Activated CD4-positive, alpha-beta T cell treated with anti-CD3 and anti-CD28 coated beads, Interleukin-2, amount 10 ng/mL, durations not matched to agents 7 days and 5 days (primary cell): ENCODE measurements around the gene BCL2L12. TPM values are rescaled to one million over a fixed set of nuclear protein-coding genes. Genes with fewer than 3 reads are reported as not detected.
"Not testable (repeated sequence)": the region's sequence is repeated elsewhere in the genome, so short reads cannot be mapped to it uniquely, and the experiment has no call there.

Source experiments
- CTCF ChIA-PET: fragments of 350-600 bp; sonication (Branson Sonifier 250); formaldehyde crosslinking; loops from one replicate; lab custom pipeline; 2021; ENCODE audit warnings: antibody characterized with exemption; lab: Charles Lee
- POLR2A ChIA-PET: fragments of 350-600 bp; sonication (Branson Sonifier 250); formaldehyde crosslinking; loops from one replicate; lab custom pipeline; 2021; ENCODE audit warnings: antibody characterized with exemption; lab: Charles Lee
- DNase-seq: peaks from one replicate; pipeline ENCODE4 v3.0.0-alpha.2; 2020
- H3K27ac Mint-ChIP-seq: one replicate; pipeline ENCODE4 v1.8.0; 2021; ENCODE audit warnings: mild to moderate bottlenecking, moderate library complexity, mixed read lengths
- H3K27me3 Mint-ChIP-seq: one replicate; pipeline ENCODE4 v1.8.0; 2021; ENCODE audit warnings: mixed read lengths
- H3K36me3 Mint-ChIP-seq: one replicate; pipeline ENCODE4 v1.8.0; 2021; ENCODE audit warnings: low read depth, mixed read lengths
- H3K4me1 Mint-ChIP-seq: one replicate; pipeline ENCODE4 v1.8.0; 2021; ENCODE audit warnings: mixed read lengths
- H3K4me3 Mint-ChIP-seq: one replicate; pipeline ENCODE4 v1.8.0; 2021; ENCODE audit warnings: mild to moderate bottlenecking, moderate library complexity, mixed read lengths
- H3K9me3 Mint-ChIP-seq: one replicate; pipeline ENCODE4 v1.8.0; 2021; ENCODE audit warnings: mixed read lengths
- total RNA-seq, 2 experiments: library from RNA; stranded (reverse); gene quantifications; one replicate each; pipeline ENCODE4 v1.2.3, GENCODE V29; 2021

Gene BCL2L12
- 10 to 100 TPM; 73.9 to 80.7 TPM for total RNA-seq

GRCh38 chr19:49665351-49666119, at the start of gene BCL2L12, which contains the start of gene IRF3:
TSS of gene BCL2L12 (plus strand) at chr19:49665933. CDS start at chr19:49666693, 760 bp downstream.
TSS of gene IRF3 (minus strand) at chr19:49665857. CDS start at chr19:49664838, 1,019 bp downstream.
- ChIA-PET CTCF (interaction anchor here (0.6 to 2.2 kb wide), 2 partner anchors 10 to 103 kb away, joined by 3 to 8 read pairs; no protein-coding TSS in a partner anchor), POLR2A (interaction anchor here (1.0 kb wide), 1 partner anchor 11 kb away, joined by 5 read pairs; no protein-coding TSS in a partner anchor)
- DNase-seq = peak; percentile 100
- H3K9me3 Mint-ChIP-seq = no peaks in the 10 kb centered on the region
- no peaks in the 10 kb centered on the region for H3K27me3 Mint-ChIP-seq
- H3K36me3 Mint-ChIP-seq = peaks cover 26% of the 10 kb centered on the region
- H3K27ac Mint-ChIP-seq = peak within 1 kb of the TSS; percentile 97
- H3K4me3 Mint-ChIP-seq = peak within 1 kb of the TSS; percentile 99
- peaks cover 39% of the 10 kb centered on the region for H3K4me1 Mint-ChIP-seq

DNA sequence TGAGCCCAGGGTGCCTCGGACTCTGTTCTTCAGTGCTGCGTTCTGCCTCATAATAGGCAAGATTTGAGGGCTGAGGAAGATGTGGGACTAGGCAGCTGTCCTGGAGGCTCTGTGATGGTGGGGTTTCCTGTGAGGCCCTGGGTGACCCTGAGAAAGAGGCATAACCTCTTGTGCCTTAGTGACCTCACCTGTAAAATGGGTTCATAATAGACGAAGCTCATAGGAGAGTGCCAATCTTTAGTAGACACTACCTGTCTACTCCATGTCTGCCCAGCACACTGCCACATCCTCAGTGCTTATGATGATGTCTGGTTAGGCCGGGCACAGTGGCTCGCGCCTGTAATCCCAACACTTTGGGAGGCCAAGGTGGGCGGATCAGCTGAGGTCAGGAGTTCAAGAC, 49.2 kb upstream of the BCL2L12 start:
- Mint-ChIP-seq H3K27me3 (no peaks in the 10 kb centered on the region), H3K36me3 (peaks cover 50% of the 10 kb centered on the region), H3K4me3 (no peak overlapping the region), H3K27ac (no peak overlapping the region), H3K9me3 (no peaks in the 10 kb centered on the region), H3K4me1 (peaks cover 11% of the 10 kb centered on the region)
- DNase-seq = no peak
- CTCF ChIA-PET = interaction anchor here (0.6 to 1.9 kb wide), 3 partner anchors 21 to 149 kb away, joined by 3 to 5 read pairs (median 3); no protein-coding TSS in a partner anchor
- POLR2A ChIA-PET = no interaction called here

- no peaks in the 10 kb centered on the region for H3K9me3 Mint-ChIP-seq
- no peaks in the 10 kb centered on the region for H3K27me3 Mint-ChIP-seq
- H3K4me3 Mint-ChIP-seq = no peak overlapping the region
- peaks cover 11% of the 10 kb centered on the region for H3K4me1 Mint-ChIP-seq
- DNase-seq = no peak
- H3K27ac Mint-ChIP-seq = no peak overlapping the region
- peaks cover 54% of the 10 kb centered on the region for H3K36me3 Mint-ChIP-seq
- CTCF ChIA-PET = interaction anchor here (0.6 to 1.9 kb wide), 2 partner anchors 21 to 148 kb away, joined by 3 to 5 read pairs; no protein-coding TSS in a partner anchor
- POLR2A ChIA-PET = no interaction called here
These were observed 48.8 kb upstream of the BCL2L12 start for GRCh38 chr19:49616945-49617344.

- POLR2A ChIA-PET, H3K27me3 Mint-ChIP-seq, H3K4me1 Mint-ChIP-seq, H3K27ac Mint-ChIP-seq, H3K4me3 Mint-ChIP-seq, H3K9me3 Mint-ChIP-seq, DNase-seq: not testable (repeated sequence)
- peaks cover 56% of the 10 kb centered on the region for H3K36me3 Mint-ChIP-seq
- CTCF ChIA-PET = interaction anchor here (1.0 to 1.9 kb wide), 4 partner anchors 9 to 22 kb away, joined by 3 to 5 read pairs (median 4); no protein-coding TSS in a partner anchor
These were observed 47.9 kb upstream of the BCL2L12 start for GRCh38 chr19:49617860-49618259.

DNA sequence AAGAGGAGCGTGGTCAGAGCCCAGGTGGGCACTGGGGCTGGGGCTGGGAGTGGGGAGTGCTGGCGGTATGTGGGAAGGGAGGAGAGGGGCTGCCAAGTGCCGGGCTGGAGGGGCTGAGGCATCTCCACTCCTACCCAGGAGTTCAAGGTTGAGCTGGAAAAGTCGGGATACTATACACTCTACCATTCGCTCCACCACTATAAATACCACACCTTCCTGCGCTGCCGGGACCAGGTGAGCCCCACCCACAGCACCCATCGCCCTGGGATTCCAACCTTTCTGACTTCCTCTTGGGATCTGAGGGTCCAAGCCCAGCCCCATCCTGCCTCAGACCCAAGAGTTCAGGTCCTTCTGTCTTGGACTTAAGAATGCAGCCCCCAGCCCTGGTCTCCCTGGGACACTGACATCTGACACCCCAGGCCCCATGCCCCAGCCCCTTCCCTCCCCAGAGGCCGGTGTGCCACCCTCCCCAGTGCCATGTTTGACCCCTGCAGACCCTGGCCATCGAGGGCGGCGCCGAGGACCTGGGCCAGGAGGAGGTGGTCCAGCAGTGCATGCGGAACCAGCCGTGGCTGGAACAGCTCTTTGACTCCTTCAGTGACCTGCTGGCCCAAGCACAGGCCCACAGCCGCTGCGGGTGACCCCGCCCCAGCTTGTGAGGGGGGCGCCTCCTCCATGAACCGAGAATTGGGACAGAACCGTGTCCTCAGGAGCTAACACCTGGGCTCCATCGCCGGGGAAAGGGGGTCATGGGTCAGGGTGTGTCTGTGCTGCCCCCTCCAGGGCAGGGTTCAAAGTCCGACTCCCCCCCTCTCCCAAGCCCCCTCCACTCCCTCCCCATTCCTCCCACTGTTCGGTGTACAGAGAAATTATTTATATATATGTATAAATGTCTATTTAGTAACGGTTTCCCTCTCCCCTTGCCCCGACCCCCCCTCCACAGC, 40.5 kb upstream of the BCL2L12 start:
- H3K4me3 Mint-ChIP-seq = no peak overlapping the region
- H3K9me3 Mint-ChIP-seq = no peaks in the 10 kb centered on the region
- POLR2A ChIA-PET = no interaction called here
- no peaks in the 10 kb centered on the region for H3K4me1 Mint-ChIP-seq
- DNase-seq = no peak
- H3K36me3 Mint-ChIP-seq = peaks cover 48% of the 10 kb centered on the region
- CTCF ChIA-PET = interaction anchor here (0.9 kb wide), 1 partner anchor 15 kb away, joined by 4 read pairs; the partner anchor contains the start of gene RRAS
- no peak overlapping the region for H3K27ac Mint-ChIP-seq
- H3K27me3 Mint-ChIP-seq = no peaks in the 10 kb centered on the region

- no peak overlapping the region for H3K4me3 Mint-ChIP-seq
- H3K4me1 Mint-ChIP-seq = no peaks in the 10 kb centered on the region
- ChIA-PET CTCF (no interaction called here), POLR2A (no interaction called here)
- no peak for DNase-seq
- H3K9me3 Mint-ChIP-seq = no peaks in the 10 kb centered on the region
- no peak overlapping the region for H3K27ac Mint-ChIP-seq
- peaks cover 46% of the 10 kb centered on the region for H3K36me3 Mint-ChIP-seq
- H3K27me3 Mint-ChIP-seq = no peaks in the 10 kb centered on the region
These were observed 39.5 kb upstream of the BCL2L12 start for GRCh38 chr19:49626226-49626625.

DNA sequence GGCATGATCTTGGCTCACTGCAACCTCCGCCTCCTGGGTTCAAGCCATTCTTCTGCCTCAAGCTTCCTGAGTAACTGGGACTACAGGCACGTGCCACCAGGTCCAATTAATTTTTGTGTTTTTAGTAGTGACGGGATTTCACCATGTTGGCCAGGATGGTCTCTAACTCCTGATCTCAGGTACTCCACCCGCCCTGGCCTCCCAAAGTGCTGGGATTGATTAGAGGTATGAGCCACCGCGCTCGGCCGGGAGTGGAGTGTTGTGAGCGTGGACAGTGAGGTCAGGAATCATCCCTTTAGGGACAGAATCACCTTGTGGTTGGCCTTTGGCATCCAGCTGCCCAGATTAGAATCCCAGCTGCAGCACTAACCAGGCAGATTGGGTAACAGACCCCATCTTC, 36.1 kb upstream of the BCL2L12 start:
- CTCF ChIA-PET = interaction anchor here (0.7 kb wide), 1 partner anchor 12 kb away, joined by 3 read pairs; no protein-coding TSS in a partner anchor

GRCh38 chr19:49631014-49631588, 34.6 kb upstream of the BCL2L12 start:
- ChIA-PET POLR2A (interaction anchor here (0.6 kb wide), 2 partner anchors 20 to 177 kb away, joined by 4 to 5 read pairs; no protein-coding TSS in a partner anchor), CTCF (interaction anchor here (0.6 to 1.1 kb wide), 6 partner anchors 9 to 126 kb away, joined by 3 to 4 read pairs (median 3); partner anchors contain the start of gene RRAS)
- Mint-ChIP-seq H3K36me3 (peaks cover 15% of the 10 kb centered on the region), H3K4me3 (no peak overlapping the region), H3K9me3 (no peaks in the 10 kb centered on the region), H3K4me1 (no peaks in the 10 kb centered on the region), H3K27ac (no peak overlapping the region), H3K27me3 (no peaks in the 10 kb centered on the region)
- no peak for DNase-seq

More for the DNA sequence above, 36.1 kb upstream of the BCL2L12 start:
- POLR2A ChIA-PET = no interaction called here
- H3K9me3 Mint-ChIP-seq = no peaks in the 10 kb centered on the region
- H3K27ac Mint-ChIP-seq = no peak overlapping the region
- H3K4me1 Mint-ChIP-seq = no peaks in the 10 kb centered on the region
- DNase-seq = no peak
- no peak overlapping the region for H3K4me3 Mint-ChIP-seq
- H3K27me3 Mint-ChIP-seq = no peaks in the 10 kb centered on the region
- H3K36me3 Mint-ChIP-seq = peaks cover 20% of the 10 kb centered on the region

GRCh38 chr19:49631610-49632192, 34.0 kb upstream of the BCL2L12 start:
- Mint-ChIP-seq H3K27ac (peak overlapping the region; percentile 55), H3K9me3 (no peaks in the 10 kb centered on the region), H3K4me1 (no peaks in the 10 kb centered on the region), H3K27me3 (no peaks in the 10 kb centered on the region), H3K36me3 (peaks cover 15% of the 10 kb centered on the region), H3K4me3 (no peak overlapping the region)
- no peak for DNase-seq
- ChIA-PET POLR2A (no interaction called here), CTCF (interaction anchor here (0.6 to 1.1 kb wide), 3 partner anchors 8 to 126 kb away, joined by 3 to 4 read pairs (median 3); partner anchors contain the start of gene RRAS)

GRCh38 chr19:49632576-49632975, 33.2 kb upstream of the BCL2L12 start:
- ChIA-PET POLR2A (no interaction called here), CTCF (no interaction called here)
- Mint-ChIP-seq H3K27me3 (no peaks in the 10 kb centered on the region), H3K36me3 (peaks cover 9% of the 10 kb centered on the region), H3K4me1 (no peaks in the 10 kb centered on the region), H3K27ac (no peak overlapping the region), H3K9me3 (no peaks in the 10 kb centered on the region), H3K4me3 (no peak overlapping the region)
- DNase-seq = no peak

GRCh38 chr19:49633273-49633672, 32.5 kb upstream of the BCL2L12 start:
- CTCF ChIA-PET, H3K4me1 Mint-ChIP-seq, H3K9me3 Mint-ChIP-seq, H3K27ac Mint-ChIP-seq, H3K27me3 Mint-ChIP-seq, DNase-seq, POLR2A ChIA-PET, H3K4me3 Mint-ChIP-seq, H3K36me3 Mint-ChIP-seq: not testable (repeated sequence)
